Left lung (tissue), 10 donors: ENCODE data around the gene TTC39B. TPM values are rescaled to one million over a fixed set of nuclear protein-coding genes. Genes with fewer than 3 reads are reported as not detected.

Experiments used
- ATAC-seq: fragments of 200-7000 bp; cut with Tn5 transposase; one replicate; pipeline ENCODE4 v1.9.1; 2020; ENCODE audit warnings: moderate library complexity
- DNase-seq, 4 donors: peaks; one replicate each; pipeline ENCODE4 v3.0.0-alpha.2; 2013 to 2020
- H3K27ac ChIP-seq, 2 donors: fragments of 200-600 bp; sonication (generic) in 1 of 2; one replicate each; pipeline versions ENCODE4 v1.5.0 to v1.8.0; 2020 to 2021
- H3K27me3 ChIP-seq, 2 donors: fragments of 200-600 bp; sonication (generic) in 1 of 2; one replicate each; pipeline versions ENCODE4 v1.5.0 to v1.8.0; 2020 to 2021
- H3K36me3 ChIP-seq, 2 donors: fragments of 200-600 bp; sonication (generic) in 1 of 2; one replicate each; pipeline versions ENCODE4 v1.5.0 to v1.8.0; 2020 to 2021
- H3K4me1 ChIP-seq, 2 donors: fragments of 200-600 bp; one replicate each; pipeline ENCODE4 v1.8.0; 2021
- H3K4me3 ChIP-seq, 2 donors: fragments of 200-600 bp; sonication (generic) in 1 of 2; one replicate each; pipeline versions ENCODE4 v1.5.0 to v1.8.0; 2020 to 2021; ENCODE audit warnings: mild to moderate bottlenecking in 1 of 2
- H3K9me3 ChIP-seq, 2 donors: fragments of 200-600 bp; sonication (generic) in 1 of 2; one replicate each; pipeline versions ENCODE4 v1.5.0 to v1.8.0; 2020 to 2021
- intact Hi-C, 2 donors: fragments of 100-400 bp; cut with DNase I; formaldehyde crosslinking; loops; one replicate each; pipeline versions ENCODE4 v1.11.2 to v1.14.2; 2022
- polyA plus RNA-seq, 6 donors: library from polyadenylated mRNA; unstranded; fragments of 120-200 nt; gene quantifications; one replicate each; pipeline ENCODE4 v1.2.1, GENCODE V29; 2013; ENCODE audit not compliant: insufficient read length in 6 of 6
- total RNA-seq, 2 donors: library from RNA; stranded (reverse); fragmentation: NEBNext Ultra II Directional; extraction: Animal tissue kit (Norgen Biotek cat#: 25700); gene quantifications; one replicate each; pipeline ENCODE4 v1.2.1, GENCODE V29; 2021
- TF ChIP-seq, protein P1 (sequence below), 2 donors: fragments of 200-600 bp; sonication (generic) in 1 of 2; IDR thresholded peaks; one replicate each; pipeline versions ENCODE4 v1.5.0 to v1.8.0; 2021; ENCODE audit warnings: antibody characterized with exemption in 2 of 2
- donor health status: DM: no; HTN: yes; CAD: no.
- donor health status: DM: no; HTN: no; CAD: no.

Gene TTC39B
- total and polyA plus RNA-seq, 8 donors, result 10.7 to 23.2 (median 13.1) TPM

DNA sequence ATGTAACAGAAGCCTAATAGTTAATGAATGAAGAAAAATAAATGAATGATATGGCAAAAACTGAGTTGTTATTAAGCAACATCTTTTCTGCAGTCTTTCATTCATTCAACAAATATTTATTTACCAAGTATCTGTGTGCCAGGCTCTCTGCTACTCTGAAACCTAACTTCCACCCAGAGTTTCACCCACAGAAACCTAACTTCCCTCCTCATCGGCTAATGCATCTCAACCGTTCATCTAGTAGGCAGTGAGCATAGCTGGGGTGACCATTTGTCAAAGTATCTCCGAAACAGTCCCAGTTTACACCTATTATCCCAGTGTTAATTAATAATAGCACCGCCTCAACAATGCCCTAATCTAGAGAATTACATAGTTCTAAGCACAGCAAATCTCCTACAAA, 1.5 kb downstream of the TTC39B start:
- no peak for ATAC-seq
- TF ChIP-seq, protein P1, sequence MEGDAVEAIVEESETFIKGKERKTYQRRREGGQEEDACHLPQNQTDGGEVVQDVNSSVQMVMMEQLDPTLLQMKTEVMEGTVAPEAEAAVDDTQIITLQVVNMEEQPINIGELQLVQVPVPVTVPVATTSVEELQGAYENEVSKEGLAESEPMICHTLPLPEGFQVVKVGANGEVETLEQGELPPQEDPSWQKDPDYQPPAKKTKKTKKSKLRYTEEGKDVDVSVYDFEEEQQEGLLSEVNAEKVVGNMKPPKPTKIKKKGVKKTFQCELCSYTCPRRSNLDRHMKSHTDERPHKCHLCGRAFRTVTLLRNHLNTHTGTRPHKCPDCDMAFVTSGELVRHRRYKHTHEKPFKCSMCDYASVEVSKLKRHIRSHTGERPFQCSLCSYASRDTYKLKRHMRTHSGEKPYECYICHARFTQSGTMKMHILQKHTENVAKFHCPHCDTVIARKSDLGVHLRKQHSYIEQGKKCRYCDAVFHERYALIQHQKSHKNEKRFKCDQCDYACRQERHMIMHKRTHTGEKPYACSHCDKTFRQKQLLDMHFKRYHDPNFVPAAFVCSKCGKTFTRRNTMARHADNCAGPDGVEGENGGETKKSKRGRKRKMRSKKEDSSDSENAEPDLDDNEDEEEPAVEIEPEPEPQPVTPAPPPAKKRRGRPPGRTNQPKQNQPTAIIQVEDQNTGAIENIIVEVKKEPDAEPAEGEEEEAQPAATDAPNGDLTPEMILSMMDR (IDR thresholded peaks at IDR 0.05), result no peak
- Histone ChIP-seq H3K9me3 (no peaks in the 10 kb centered on the region), H3K27me3 (peaks cover 0 to 7% of the 10 kb centered on the region in 2 donors), H3K4me3 (peak overlapping the region in 1 of 2 donors; percentile 91), H3K4me1 (peaks cover 0 to 16% of the 10 kb centered on the region in 2 donors), H3K36me3 (no peaks in the 10 kb centered on the region), H3K27ac (peak overlapping the region; percentile 81 to 84)
- intact Hi-C loops, result no loop called here
- no peak for DNase-seq

DNA sequence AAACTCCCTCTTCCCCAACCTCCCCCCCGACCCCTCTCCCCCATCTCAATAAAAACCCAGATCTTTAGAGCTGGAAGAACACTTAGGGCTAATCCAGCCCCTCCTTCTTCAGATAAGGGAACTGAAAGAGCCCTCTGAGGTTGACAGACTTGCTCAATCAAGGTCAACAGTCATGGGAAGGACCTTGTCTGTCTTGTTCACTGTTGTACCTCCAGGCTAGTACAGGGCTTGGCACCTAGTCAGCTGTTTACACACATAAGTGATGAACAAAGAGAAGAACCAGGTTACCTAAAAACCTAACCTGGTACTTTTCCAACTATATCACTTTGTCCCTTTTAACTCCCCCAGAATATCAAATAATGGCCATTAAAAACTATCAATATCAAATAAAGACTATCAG, 2.4 kb downstream of the TTC39B start:
- H3K4me1 ChIP-seq, result peaks cover 0 to 25% of the 10 kb centered on the region in 2 donors
- no peaks in the 10 kb centered on the region for H3K9me3 ChIP-seq
- no peak for ATAC-seq
- TF ChIP-seq, protein P1 (IDR thresholded peaks at IDR 0.05), result no peak
- no peak for DNase-seq
- H3K27me3 ChIP-seq, result peaks cover 0 to 7% of the 10 kb centered on the region in 2 donors
- no peak overlapping the region for H3K4me3 ChIP-seq
- no peak overlapping the region for H3K27ac ChIP-seq
- H3K36me3 ChIP-seq, result no peaks in the 10 kb centered on the region
- intact Hi-C loops, result no loop called here

DNA sequence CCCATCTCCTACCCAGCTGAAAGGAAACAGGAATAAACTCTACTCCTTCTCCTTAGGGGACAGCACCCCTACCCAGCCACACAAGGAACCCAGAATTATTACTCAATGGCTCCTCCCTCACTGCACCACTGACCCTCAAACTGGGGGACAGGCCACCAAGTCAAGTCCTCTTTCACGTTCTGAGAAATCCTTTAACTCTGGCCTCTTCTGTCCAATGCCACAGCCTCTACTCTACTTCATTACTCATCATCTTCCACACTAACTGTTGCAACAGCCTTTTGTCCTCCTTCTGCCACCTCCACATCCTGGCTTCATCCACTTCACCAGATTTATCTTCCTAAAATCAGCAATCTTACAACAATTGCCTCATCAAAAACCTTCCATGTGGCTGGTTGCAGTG, 6.8 kb downstream of the TTC39B start:
- Histone ChIP-seq H3K36me3 (no peaks in the 10 kb centered on the region), H3K4me1 (peaks cover 18 to 33% of the 10 kb centered on the region in 2 donors), H3K4me3 (no peak overlapping the region), H3K27ac (peak overlapping the region in 1 of 2 donors; percentile 31), H3K27me3 (no peaks in the 10 kb centered on the region), H3K9me3 (no peaks in the 10 kb centered on the region)
- DNase-seq, result no peak
- intact Hi-C loops, result no loop called here
- TF ChIP-seq, protein P1 (IDR thresholded peaks at IDR 0.05), result no peak
- ATAC-seq, result peak; percentile 23

DNA sequence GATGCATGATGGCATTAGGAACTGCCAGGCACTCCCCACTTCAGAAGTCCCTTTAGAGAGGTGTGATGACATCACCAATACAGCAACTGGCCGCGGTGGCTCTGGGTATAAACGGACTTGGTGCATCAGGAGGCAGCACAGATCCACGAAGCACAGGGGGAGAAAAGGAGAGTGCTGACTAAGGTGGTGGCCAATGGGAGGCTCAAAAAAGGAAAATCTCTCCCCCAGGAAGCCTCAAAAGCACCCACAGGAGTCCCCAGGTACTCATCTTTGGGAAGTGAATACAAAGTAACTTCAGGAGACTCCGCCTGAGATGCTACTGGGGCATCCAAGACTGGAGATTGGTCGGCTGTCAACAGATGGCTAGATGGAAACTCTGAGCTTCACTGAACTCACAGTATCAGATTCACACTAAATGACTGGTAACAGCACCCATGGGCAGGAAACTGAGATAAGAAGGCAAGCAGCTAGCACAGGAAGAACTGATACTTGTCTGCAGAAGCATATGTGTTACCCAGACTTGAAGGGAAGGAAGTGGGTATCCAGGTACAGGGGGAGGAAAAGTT, 7.6 kb downstream of the TTC39B start:
- intact Hi-C loops, result no loop called here
- TF ChIP-seq, protein P1 (IDR thresholded peaks at IDR 0.05), result no peak

DNA sequence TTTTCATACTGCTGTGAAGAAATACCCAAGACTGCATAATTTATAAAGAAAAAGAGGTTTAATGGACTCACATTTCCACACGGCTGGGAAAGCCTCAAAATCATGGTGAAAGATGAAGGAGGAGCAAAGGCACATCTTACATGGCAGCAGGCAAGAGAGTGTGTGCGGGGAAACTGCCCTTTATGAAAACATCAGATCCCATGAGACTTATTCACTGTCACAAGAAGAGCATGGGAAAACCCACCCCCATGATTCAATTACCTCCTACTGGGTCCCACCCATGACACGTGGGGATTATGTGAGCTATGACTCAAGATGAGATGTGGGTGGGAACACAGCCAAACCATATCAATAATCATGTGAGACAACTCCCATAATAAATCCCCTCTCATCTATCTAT, 8.7 kb downstream of the TTC39B start:
- ATAC-seq (no peak), DNase-seq (no peak)
- H3K27me3 ChIP-seq, result no peaks in the 10 kb centered on the region
- no peak overlapping the region for H3K4me3 ChIP-seq
- TF ChIP-seq, protein P1 (IDR thresholded peaks at IDR 0.05), result no peak
- H3K36me3 ChIP-seq, result no peaks in the 10 kb centered on the region
- no peaks in the 10 kb centered on the region for H3K9me3 ChIP-seq
- intact Hi-C loops, result no loop called here
- peaks cover 23 to 51% of the 10 kb centered on the region in 2 donors for H3K4me1 ChIP-seq
- H3K27ac ChIP-seq, result peak overlapping the region in 1 of 2 donors; percentile 7

More for the DNA sequence above, 7.6 kb downstream of the TTC39B start:
- DNase-seq, result no peak
- ATAC-seq, result no peak
- Histone ChIP-seq H3K27me3 (no peaks in the 10 kb centered on the region), H3K4me3 (no peak overlapping the region), H3K36me3 (no peaks in the 10 kb centered on the region), H3K9me3 (no peaks in the 10 kb centered on the region), H3K27ac (peak overlapping the region in 1 of 2 donors; percentile 31), H3K4me1 (peaks cover 20 to 40% of the 10 kb centered on the region in 2 donors)
